Measurements from ENCODE around the gene DPP7. TPM values are rescaled to one million over a fixed set of nuclear protein-coding genes. Genes with fewer than 3 reads are reported as not detected.

The DPP7 gene
- total and polyA plus RNA-seq, 2 of the 8 experiments (the other 6 are each of a cell fraction or from before 2014, with no cell fraction given), result 21.2 to 26.8 TPM

DNA sequence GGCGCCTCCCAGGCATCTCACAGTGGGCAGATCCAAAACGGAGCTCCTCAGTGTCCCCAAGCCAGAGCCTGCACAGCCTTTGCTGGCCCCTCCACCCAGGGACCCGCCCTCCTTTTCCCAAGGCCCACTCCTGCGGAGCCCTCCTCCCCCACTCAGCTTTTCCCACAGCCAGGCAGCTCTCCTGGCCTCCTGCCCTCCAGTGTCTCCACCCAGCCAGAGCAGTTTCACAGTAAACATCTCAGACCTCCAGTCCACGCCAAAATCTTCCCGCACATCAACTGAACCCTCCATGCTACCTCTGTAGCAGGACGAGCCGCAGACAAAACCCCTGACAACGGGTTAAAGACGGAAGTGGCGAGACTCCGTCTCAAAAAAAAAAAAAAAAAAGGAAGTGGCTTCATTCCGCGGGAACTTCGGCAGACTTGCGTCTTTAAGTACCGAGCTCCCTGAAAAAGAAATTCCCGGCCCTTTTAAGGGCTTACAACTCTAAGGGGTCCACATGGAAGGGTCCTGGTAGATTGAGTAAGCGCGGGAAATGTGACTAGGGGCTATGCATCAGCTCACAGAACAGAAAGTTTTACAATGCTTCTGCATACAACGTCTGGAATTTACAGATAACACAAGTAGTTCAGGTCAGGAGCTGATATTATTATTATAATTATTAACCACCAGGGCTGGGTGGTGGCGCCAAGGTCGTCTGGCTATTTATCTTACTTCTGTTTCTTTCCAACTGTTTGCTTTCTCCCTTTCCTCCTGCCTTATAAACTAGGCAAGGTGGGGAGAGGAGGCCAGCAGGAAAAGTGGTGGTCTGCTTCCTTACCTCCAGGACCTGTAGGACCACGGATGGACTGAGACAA, 13.0 kb upstream of the DPP7 start:
- ChIA-PET POLR2A (ENCODE audit: partially characterized antibody) (interaction anchor here (0.6 to 1.4 kb wide), 4 partner anchors 13 to 113 kb away, joined by 3 to 5 read pairs (median 4); partner anchors contain the start of gene TMEM210), CTCF (ENCODE audit: partially characterized antibody) (interaction anchor here (0.6 to 1.3 kb wide), 7 partner anchors 9 to 308 kb away, joined by 3 to 6 read pairs (median 4); no protein-coding TSS in a partner anchor)
- H3K4me2 ChIP-seq (ENCODE audit: insufficient read depth in 1 of 2, low read depth in 2 of 2, low read length in 2 of 2), result peak overlapping the region in 1 of 2 experiments; percentile 97; a peak in 1 of 4 replicates
- H3K4ac ChIP-seq (replicated peaks; ENCODE audit: insufficient read length, low read depth, low read length), result no peak overlapping the region
- DNase-seq (ENCODE audit: low read depth in 1 of 2, low spot score in 2 of 2) (no peak), FAIRE-seq (no peak)
- H2AK5ac ChIP-seq (ENCODE audit: low read depth, low read length), result no peak overlapping the region
- no peak overlapping the region for H3K27ac ChIP-seq (ENCODE audit: low read depth, low read length)
- H3K23me2 ChIP-seq (ENCODE audit: low read depth, low read length), result peaks cover 7% of the 10 kb centered on the region; the same call in 1 of the 2 replicates
- H2BK120ac ChIP-seq (replicated peaks; ENCODE audit: low read depth, low read length), result no peak overlapping the region
- no peak overlapping the region for H4K91ac ChIP-seq (replicated peaks; ENCODE audit: insufficient read length, low read length)
- no peak overlapping the region for H2BK12ac ChIP-seq (ENCODE audit: low read depth, low read length)
- H2BK15ac ChIP-seq (ENCODE audit: low read length), result no peak overlapping the region
- H3K79me1 ChIP-seq (ENCODE audit: low read depth, low read length), result peaks cover 2% of the 10 kb centered on the region; the same call in 1 of the 2 replicates
- WGBS, 2 experiments (ENCODE audit: extremely low coverage in 1 of 2, insufficient coverage in 1 of 2, insufficient read length in 1 of 2, insufficient replicate concordance in 2 of 2, low coverage in 1 of 2, low lambda C conversion rate in 2 of 2, missing lambda C conversion rate in 1 of 2), result 90% methylated on average over 22 of the region's 24 CpGs; no CpG with 5 or more reads in 1 of the 2 experiments
- no peak overlapping the region for H2BK5ac ChIP-seq (ENCODE audit: low read depth, low read length)
- peaks cover 0 to 11% (median 5%) of the 10 kb centered on the region in 4 experiments; a peak in 4 of 7 replicates for H3K4me1 ChIP-seq (replicated peaks in 1 of 4; ENCODE audit: control insufficient read depth in 3 of 4, insufficient read depth in 4 of 4, low read length in 3 of 4)
- H2AFZ ChIP-seq (ENCODE audit: low read length), result no peak overlapping the region
- no peak overlapping the region for H4K8ac ChIP-seq (ENCODE audit: extremely low read depth, insufficient read depth, low read length)
- H3K27me3 ChIP-seq (replicated peaks in 1 of 4; ENCODE audit: control insufficient read depth in 3 of 4, extremely low read depth in 1 of 4, insufficient read depth in 3 of 4, low read length in 3 of 4), result peaks cover 0 to 6% (median 4%) of the 10 kb centered on the region in 4 experiments; a peak in 4 of 7 replicates
- H3K9me3 ChIP-seq (ENCODE audit: insufficient read depth in 2 of 2, low read depth in 1 of 2, low read length in 1 of 2), result no peaks in the 10 kb centered on the region
- no peak overlapping the region for H4K5ac ChIP-seq (ENCODE audit: insufficient read length, low read depth, low read length)
- H3K79me2 ChIP-seq (ENCODE audit: control insufficient read depth in 1 of 2, insufficient read depth in 2 of 2, low read length in 2 of 2), result peaks cover 0 to 7% of the 10 kb centered on the region in 2 experiments; a peak in 1 of 4 replicates
- no peak overlapping the region for H2BK20ac ChIP-seq (ENCODE audit: low read length)
- no peak overlapping the region for H3K56ac ChIP-seq (replicated peaks; ENCODE audit: insufficient read length, low read depth, low read length)
- no peak overlapping the region for H3K18ac ChIP-seq (ENCODE audit: extremely low read depth, low read length)
- H3K4me3 ChIP-seq (ENCODE audit: extremely low read depth in 1 of 4, insufficient read depth in 2 of 4, low read depth in 3 of 4, low read length in 4 of 4), result no peak overlapping the region; a peak in 1 of 8 replicates
- no peaks in the 10 kb centered on the region for H4K20me1 ChIP-seq (replicated peaks in 1 of 2; ENCODE audit: control insufficient read depth in 1 of 2, insufficient read depth in 2 of 2, low read length in 2 of 2)
- no peak overlapping the region for H3K9ac ChIP-seq (replicated peaks in 1 of 4; ENCODE audit: extremely low read depth in 1 of 4, low read depth in 3 of 4, low read length in 3 of 4)
- H3K23ac ChIP-seq (ENCODE audit: insufficient read length), result no peak overlapping the region
- H3K14ac ChIP-seq (ENCODE audit: insufficient read length), result no peak overlapping the region
- no peaks in the 10 kb centered on the region for H3K36me3 ChIP-seq (ENCODE audit: control insufficient read depth in 2 of 4, insufficient read depth in 4 of 4, low read length in 3 of 4)
- TF ChIP-seq, protein P1, sequence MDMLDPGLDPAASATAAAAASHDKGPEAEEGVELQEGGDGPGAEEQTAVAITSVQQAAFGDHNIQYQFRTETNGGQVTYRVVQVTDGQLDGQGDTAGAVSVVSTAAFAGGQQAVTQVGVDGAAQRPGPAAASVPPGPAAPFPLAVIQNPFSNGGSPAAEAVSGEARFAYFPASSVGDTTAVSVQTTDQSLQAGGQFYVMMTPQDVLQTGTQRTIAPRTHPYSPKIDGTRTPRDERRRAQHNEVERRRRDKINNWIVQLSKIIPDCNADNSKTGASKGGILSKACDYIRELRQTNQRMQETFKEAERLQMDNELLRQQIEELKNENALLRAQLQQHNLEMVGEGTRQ (IDR thresholded peaks at IDR 0.05; ENCODE audit: low read length), result no peak
- TF ChIP-seq SIN3A (conservative IDR thresholded peaks at IDR 0.05 in 1 of 2, IDR thresholded peaks at IDR 0.05 in 1 of 2; ENCODE audit: low read depth in 1 of 2, low read length in 2 of 2) (no peak), SAP30 (IDR thresholded peaks at IDR 0.05; ENCODE audit: insufficient read depth, insufficient replicate concordance, low read length) (no peak), CTBP2 (IDR thresholded peaks at IDR 0.05; ENCODE audit: borderline replicate concordance, insufficient read depth, insufficient read length, low read length) (no peak), SUZ12 (IDR thresholded peaks at IDR 0.05; ENCODE audit: low read length) (no peak), RXRA (IDR thresholded peaks at IDR 0.05; ENCODE audit: insufficient read depth, low read depth, low read length) (no peak), POLR2AphosphoS5 (IDR thresholded peaks at IDR 0.05; ENCODE audit: low read depth, low read length) (no peak), CHD2 (IDR thresholded peaks at IDR 0.05; ENCODE audit: low read length) (no peak)
- TF ChIP-seq, protein P2, sequence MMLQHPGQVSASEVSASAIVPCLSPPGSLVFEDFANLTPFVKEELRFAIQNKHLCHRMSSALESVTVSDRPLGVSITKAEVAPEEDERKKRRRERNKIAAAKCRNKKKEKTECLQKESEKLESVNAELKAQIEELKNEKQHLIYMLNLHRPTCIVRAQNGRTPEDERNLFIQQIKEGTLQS (IDR thresholded peaks at IDR 0.05; ENCODE audit: insufficient read depth, low read depth, low read length), result no peak
